GM23248 (cell line): ENCODE results near the gene GAST.

Source experiments
- EZH2 ChIP-seq: fragments of 200-600 bp; sonication (generic); IDR thresholded peaks from 2 replicates; pipeline ENCODE4 v1.6.1; 2018; ENCODE audit warnings: antibody characterized with exemption, mild to moderate bottlenecking; ENCODE audit not compliant: insufficient read depth, poor library complexity, severe bottlenecking
- EZH2phosphoT487 ChIP-seq: fragments of 200-600 bp; sonication (generic); IDR thresholded peaks from 2 replicates; pipeline ENCODE4 v1.6.1; 2018; ENCODE audit warnings: antibody characterized with exemption, moderate library complexity, mild to moderate bottlenecking, low read depth; ENCODE audit not compliant: insufficient read depth

DNA sequence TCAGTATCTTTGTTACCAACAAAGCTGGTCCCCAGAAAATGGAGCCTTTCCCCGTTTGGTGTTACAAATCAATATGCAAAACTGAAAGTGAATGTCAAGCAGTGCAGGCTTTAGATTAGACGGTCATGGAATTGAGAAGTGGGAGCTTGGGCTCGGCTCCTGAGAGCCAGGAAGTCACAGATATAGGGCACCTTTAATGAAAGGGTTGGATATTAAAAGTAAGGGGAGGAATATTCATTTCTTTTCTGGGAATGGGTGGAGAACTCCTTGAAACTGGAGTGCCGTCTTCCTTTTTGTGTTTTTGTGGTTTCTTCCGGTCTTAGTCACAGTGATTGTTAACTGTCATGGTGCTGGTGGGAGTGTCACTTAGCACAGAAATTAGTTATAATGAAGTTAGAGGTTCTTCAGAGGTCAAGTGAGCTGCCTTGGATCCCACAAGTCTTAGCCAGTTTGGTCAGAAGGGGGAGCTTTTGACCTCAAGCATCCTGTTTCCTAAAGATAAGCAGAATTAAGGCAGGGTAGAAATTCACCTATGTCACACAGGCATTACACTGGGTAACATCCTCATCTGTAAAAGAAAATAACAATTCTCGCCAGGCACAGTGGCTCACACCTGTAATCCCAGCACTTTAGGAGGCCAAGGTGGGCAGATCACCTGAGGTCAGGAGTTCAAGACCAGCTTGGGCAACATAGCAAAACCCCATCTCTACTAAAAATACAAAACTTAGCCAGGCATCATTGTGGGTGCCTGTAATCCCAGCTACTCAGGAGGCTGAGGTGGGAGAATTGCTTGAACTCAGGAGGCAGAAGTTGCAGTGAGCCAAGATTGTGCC, 33.0 kb upstream of the GAST start:
- no peak for TF ChIP-seq EZH2
- no peak for TF ChIP-seq EZH2phosphoT487
